M059J (cell line): ENCODE results near the gene PDGFA. TPM values are rescaled to one million over a fixed set of nuclear protein-coding genes. Genes with fewer than 3 reads are reported as not detected.

Experiments
- DNase-seq: peaks from one replicate; pipeline ENCODE4 v3.0.0-alpha.2; 2012; ENCODE audit warnings: low read depth
- total RNA-seq: library from RNA; depleted of rRNA; stranded (reverse); fragments of >200 nt; shearing (Covaris generic); gene quantifications from 2 replicates; pipeline ENCODE4 v1.2.3, GENCODE V29; 2014

The PDGFA gene
- total RNA-seq, 1 experiment from 2014 or later, result 6.3 TPM

- DNase-seq, result no peak
Measured at GRCh38 chr7:505171-505570, 14.5 kb downstream of the PDGFA start.

- DNase-seq, result no peak
Measured at GRCh38 chr7:504221-505111, 15.2 kb downstream of the PDGFA start.

GRCh38 chr7:503575-504111 is 16.0 kb downstream of the PDGFA start:
- DNase-seq, result no peak

GRCh38 chr7:502296-502695 is 17.4 kb downstream of the PDGFA start:
- no peak for DNase-seq

- DNase-seq, result no peak
Measured at GRCh38 chr7:501526-501925, 18.1 kb downstream of the PDGFA start.

- DNase-seq, result no peak
Measured at GRCh38 chr7:500521-501420, 18.9 kb downstream of the PDGFA start.

GRCh38 chr7:499853-500485 is 19.7 kb downstream of the PDGFA start:
- DNase-seq, result no peak

- no peak for DNase-seq
Measured at GRCh38 chr7:498678-499641, 20.7 kb downstream of the PDGFA start.

GRCh38 chr7:497946-498655 is 21.5 kb downstream of the PDGFA start:
- DNase-seq, result no peak

- DNase-seq, result no peak
Measured at GRCh38 chr7:497346-497745, 22.3 kb downstream of the PDGFA start.

GRCh38 chr7:496528-497295 is 22.9 kb downstream of the PDGFA start:
- DNase-seq, result no peak

- DNase-seq, result no peak
Measured at GRCh38 chr7:495761-496321, 23.8 kb downstream of the PDGFA start.

- DNase-seq, result no peak
Measured at GRCh38 chr7:495326-495725, 24.3 kb downstream of the PDGFA start.

GRCh38 chr7:494906-495305 is 24.7 kb downstream of the PDGFA start:
- DNase-seq, result no peak

- no peak for DNase-seq
Measured at GRCh38 chr7:494259-494687, 25.4 kb downstream of the PDGFA start.

- no peak for DNase-seq
Measured at GRCh38 chr7:493661-494251, 25.9 kb downstream of the PDGFA start.

GRCh38 chr7:492714-493065 is 27.0 kb downstream of the PDGFA start:
- no peak for DNase-seq

GRCh38 chr7:491958-492713 is 27.5 kb downstream of the PDGFA start:
- DNase-seq, result no peak
